HEK293 (cell line): Measurements from ENCODE around the gene GLTPD2.

Experiments used
- GLIS2 ChIP-seq: fragments of 450-650 bp; formaldehyde crosslinking; IDR thresholded peaks from 2 replicates; pipeline ENCODE4 v1.5.1; 2016; ENCODE audit warnings: missing biosample characterization, missing genetic modification characterization
- HOXA7 ChIP-seq: sonication (generic); formaldehyde crosslinking; IDR thresholded peaks from 2 replicates; pipeline ENCODE4 v1.8.1; 2022; ENCODE audit warnings: missing genetic modification reagents, borderline replicate concordance
- OSR2 ChIP-seq: fragments of 450-650 bp; formaldehyde crosslinking; IDR thresholded peaks from 2 replicates; pipeline ENCODE4 v1.5.1; 2016; ENCODE audit warnings: missing biosample characterization, missing genetic modification characterization
- SETDB1 ChIP-seq: IDR thresholded peaks from one replicate; pipeline ENCODE4 v1.6.1; 2017; ENCODE audit warnings: mild to moderate bottlenecking, low read length, moderate library complexity, mixed read lengths; ENCODE audit not compliant: insufficient read length
- ZEB2 ChIP-seq: fragments of 450-650 bp; formaldehyde crosslinking; IDR thresholded peaks from 2 replicates; pipeline ENCODE4 v1.5.1; 2016; ENCODE audit warnings: missing biosample characterization, missing genetic modification characterization
- ZFHX2 ChIP-seq: fragments of 450-650 bp; formaldehyde crosslinking; conservative IDR thresholded peaks from 2 replicates; pipeline ENCODE4 v1.5.1; 2016; ENCODE audit warnings: missing biosample characterization, missing genetic modification characterization
- ZFP69B ChIP-seq: fragments of 450-650 bp; formaldehyde crosslinking; IDR thresholded peaks from 2 replicates; pipeline ENCODE4 v1.5.1; 2016; ENCODE audit warnings: missing biosample characterization, missing genetic modification characterization
- ZNF140 ChIP-seq: fragments of 450-650 bp; formaldehyde crosslinking; IDR thresholded peaks from 2 replicates; pipeline ENCODE4 v1.5.1; 2016; ENCODE audit warnings: missing biosample characterization, missing genetic modification characterization
- ZNF146 ChIP-seq: fragments of 450-650 bp; formaldehyde crosslinking; IDR thresholded peaks from 2 replicates; pipeline ENCODE4 v1.5.1; 2016; ENCODE audit warnings: missing biosample characterization, missing genetic modification characterization
- ZNF155 ChIP-seq: fragments of 450-650 bp; formaldehyde crosslinking; IDR thresholded peaks from 2 replicates; pipeline ENCODE4 v1.5.1; 2016; ENCODE audit warnings: missing biosample characterization, missing genetic modification characterization
- ZNF202 ChIP-seq: fragments of 450-650 bp; formaldehyde crosslinking; IDR thresholded peaks from 2 replicates; pipeline ENCODE4 v1.5.1; 2016; ENCODE audit warnings: missing biosample characterization, missing genetic modification characterization, borderline replicate concordance
- ZNF366 ChIP-seq: fragments of 450-650 bp; formaldehyde crosslinking; conservative IDR thresholded peaks from 2 replicates; pipeline ENCODE4 v1.5.1; 2016; ENCODE audit warnings: missing biosample characterization, missing genetic modification characterization
- ZNF391 ChIP-seq: fragments of 450-650 bp; formaldehyde crosslinking; IDR thresholded peaks from 2 replicates; pipeline ENCODE4 v1.5.1; 2016; ENCODE audit warnings: low read depth, missing biosample characterization, missing genetic modification characterization, borderline replicate concordance
- ZNF548 ChIP-seq: fragments of 450-650 bp; formaldehyde crosslinking; IDR thresholded peaks from 2 replicates; pipeline ENCODE4 v1.5.1; 2016; ENCODE audit warnings: missing biosample characterization, missing genetic modification characterization
- ZNF600 ChIP-seq: fragments of 450-650 bp; formaldehyde crosslinking; IDR thresholded peaks from 2 replicates; pipeline ENCODE4 v1.5.1; 2016; ENCODE audit warnings: missing biosample characterization, missing genetic modification characterization
- ZNF610 ChIP-seq: fragments of 450-650 bp; formaldehyde crosslinking; IDR thresholded peaks from 2 replicates; pipeline ENCODE4 v1.5.1; 2016; ENCODE audit warnings: missing biosample characterization, missing genetic modification characterization, borderline replicate concordance
- ZNF76 ChIP-seq: fragments of 450-650 bp; formaldehyde crosslinking; IDR thresholded peaks from 2 replicates; pipeline ENCODE4; 2016; ENCODE audit warnings: low read depth, missing biosample characterization, missing genetic modification characterization, borderline replicate concordance
- ZNF792 ChIP-seq: fragments of 450-650 bp; formaldehyde crosslinking; IDR thresholded peaks from 2 replicates; pipeline ENCODE4 v1.5.1; 2016; ENCODE audit warnings: missing biosample characterization, missing genetic modification characterization
- ZSCAN30 ChIP-seq: fragments of 450-650 bp; IDR thresholded peaks from 2 replicates; pipeline ENCODE4 v1.5.1; 2018; ENCODE audit warnings: missing biosample characterization, mild to moderate bottlenecking, missing genetic modification characterization, moderate library complexity
- TF ChIP-seq, protein P1 (sequence below): fragments of 450-650 bp; formaldehyde crosslinking; IDR thresholded peaks from 2 replicates; pipeline ENCODE4 v1.5.1; 2017; ENCODE audit warnings: missing biosample characterization, missing genetic modification characterization
- TF ChIP-seq, protein P2 (sequence below): fragments of 450-650 bp; formaldehyde crosslinking; IDR thresholded peaks from 2 replicates; pipeline ENCODE4 v1.5.1; 2016; ENCODE audit warnings: missing biosample characterization, missing genetic modification characterization
- TF ChIP-seq, protein P3 (sequence below): fragments of 450-650 bp; formaldehyde crosslinking; IDR thresholded peaks from 2 replicates; pipeline ENCODE4 v1.5.1; 2016; ENCODE audit warnings: missing biosample characterization, missing genetic modification characterization, borderline replicate concordance
- TF ChIP-seq, protein P4 (sequence below): fragments of 450-650 bp; formaldehyde crosslinking; IDR thresholded peaks from 2 replicates; pipeline ENCODE4 v1.5.1; 2016; ENCODE audit warnings: missing biosample characterization, missing genetic modification characterization
- TF ChIP-seq, protein P5 (sequence below): fragments of 450-650 bp; formaldehyde crosslinking; conservative IDR thresholded peaks from 2 replicates; pipeline ENCODE4 v1.5.1; 2016; ENCODE audit warnings: low read depth, missing biosample characterization, missing genetic modification characterization
- TF ChIP-seq, protein P6 (sequence below): fragments of 450-650 bp; formaldehyde crosslinking; IDR thresholded peaks from 2 replicates; pipeline ENCODE4 v1.5.1; 2016; ENCODE audit warnings: missing biosample characterization, missing genetic modification characterization

Gene GLTPD2

DNA sequence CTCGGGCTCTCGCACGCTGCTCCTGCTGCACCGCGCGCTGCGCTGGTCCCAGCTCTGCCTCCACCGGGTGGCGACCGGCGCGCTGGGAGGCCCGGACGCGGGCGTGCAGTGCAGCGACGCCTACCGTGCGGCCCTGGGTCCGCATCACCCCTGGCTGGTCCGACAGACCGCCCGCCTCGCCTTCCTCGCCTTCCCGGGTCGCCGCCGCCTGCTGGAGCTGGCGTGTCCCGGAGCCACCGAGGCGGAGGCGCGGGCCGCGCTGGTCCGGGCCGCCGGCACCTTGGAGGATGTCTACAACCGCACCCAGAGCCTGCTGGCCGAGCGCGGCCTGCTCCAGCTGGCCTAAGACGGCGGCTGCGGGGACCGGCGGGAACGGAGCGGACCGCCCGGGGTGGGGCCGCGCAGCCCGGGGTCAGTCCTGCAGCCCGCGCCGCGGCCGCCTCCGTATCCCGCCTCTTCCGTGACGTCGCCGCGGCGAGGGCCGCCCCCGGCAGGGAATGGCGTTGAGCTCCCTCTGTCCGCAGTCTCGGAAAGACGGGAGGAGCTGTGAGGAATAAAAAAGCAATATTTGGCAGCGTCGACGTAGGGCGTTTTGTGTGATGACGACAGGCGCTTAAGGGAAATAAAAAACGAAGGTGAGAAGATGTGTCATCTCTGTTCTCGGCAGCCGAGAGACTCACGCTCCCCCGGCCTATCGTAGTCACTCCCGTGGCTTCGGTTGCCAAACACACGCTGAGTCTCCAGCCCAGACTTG lies 1.4 kb downstream of the GLTPD2 start (continued):
- TF ChIP-seq, protein P1, sequence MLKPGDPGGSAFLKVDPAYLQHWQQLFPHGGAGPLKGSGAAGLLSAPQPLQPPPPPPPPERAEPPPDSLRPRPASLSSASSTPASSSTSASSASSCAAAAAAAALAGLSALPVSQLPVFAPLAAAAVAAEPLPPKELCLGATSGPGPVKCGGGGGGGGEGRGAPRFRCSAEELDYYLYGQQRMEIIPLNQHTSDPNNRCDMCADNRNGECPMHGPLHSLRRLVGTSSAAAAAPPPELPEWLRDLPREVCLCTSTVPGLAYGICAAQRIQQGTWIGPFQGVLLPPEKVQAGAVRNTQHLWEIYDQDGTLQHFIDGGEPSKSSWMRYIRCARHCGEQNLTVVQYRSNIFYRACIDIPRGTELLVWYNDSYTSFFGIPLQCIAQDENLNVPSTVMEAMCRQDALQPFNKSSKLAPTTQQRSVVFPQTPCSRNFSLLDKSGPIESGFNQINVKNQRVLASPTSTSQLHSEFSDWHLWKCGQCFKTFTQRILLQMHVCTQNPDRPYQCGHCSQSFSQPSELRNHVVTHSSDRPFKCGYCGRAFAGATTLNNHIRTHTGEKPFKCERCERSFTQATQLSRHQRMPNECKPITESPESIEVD (tag by site-specific recombination) = no peak
- TF ChIP-seq ZNF140 (tag by site-specific recombination) (no peak), ZNF792 (tag by site-specific recombination) (no peak), SETDB1 (peak; percentile 16), GLIS2 (tag by site-specific recombination) (0 out of 2 replicates have a peak, but pooled peaks have one; percentile 77), ZNF366 (peak; percentile 96), ZNF146 (tag by site-specific recombination) (no peak), ZFHX2 (tag by site-specific recombination) (peak; percentile 42), ZSCAN30 (tag by site-specific recombination) (peak; percentile 93), ZFP69B (tag by site-specific recombination) (no peak; the same call in 1 of the 2 replicates), ZNF155 (tag by site-specific recombination) (no peak), HOXA7 (CRISPR knock-in tag) (no peak), ZNF391 (tag by site-specific recombination) (0 out of 2 replicates have a peak, but pooled peaks have one; percentile 27), ZNF600 (peak; percentile 76), OSR2 (no peak), ZNF202 (tag by site-specific recombination) (no peak), ZNF610 (tag by site-specific recombination) (0 out of 2 replicates have a peak, but pooled peaks have one; percentile 42), ZNF548 (tag by site-specific recombination) (no peak), ZEB2 (tag by site-specific recombination) (peak; percentile 79), ZNF76 (tag by site-specific recombination) (peak; percentile 78; the same call in 1 of the 2 replicates)
- TF ChIP-seq, protein P2, sequence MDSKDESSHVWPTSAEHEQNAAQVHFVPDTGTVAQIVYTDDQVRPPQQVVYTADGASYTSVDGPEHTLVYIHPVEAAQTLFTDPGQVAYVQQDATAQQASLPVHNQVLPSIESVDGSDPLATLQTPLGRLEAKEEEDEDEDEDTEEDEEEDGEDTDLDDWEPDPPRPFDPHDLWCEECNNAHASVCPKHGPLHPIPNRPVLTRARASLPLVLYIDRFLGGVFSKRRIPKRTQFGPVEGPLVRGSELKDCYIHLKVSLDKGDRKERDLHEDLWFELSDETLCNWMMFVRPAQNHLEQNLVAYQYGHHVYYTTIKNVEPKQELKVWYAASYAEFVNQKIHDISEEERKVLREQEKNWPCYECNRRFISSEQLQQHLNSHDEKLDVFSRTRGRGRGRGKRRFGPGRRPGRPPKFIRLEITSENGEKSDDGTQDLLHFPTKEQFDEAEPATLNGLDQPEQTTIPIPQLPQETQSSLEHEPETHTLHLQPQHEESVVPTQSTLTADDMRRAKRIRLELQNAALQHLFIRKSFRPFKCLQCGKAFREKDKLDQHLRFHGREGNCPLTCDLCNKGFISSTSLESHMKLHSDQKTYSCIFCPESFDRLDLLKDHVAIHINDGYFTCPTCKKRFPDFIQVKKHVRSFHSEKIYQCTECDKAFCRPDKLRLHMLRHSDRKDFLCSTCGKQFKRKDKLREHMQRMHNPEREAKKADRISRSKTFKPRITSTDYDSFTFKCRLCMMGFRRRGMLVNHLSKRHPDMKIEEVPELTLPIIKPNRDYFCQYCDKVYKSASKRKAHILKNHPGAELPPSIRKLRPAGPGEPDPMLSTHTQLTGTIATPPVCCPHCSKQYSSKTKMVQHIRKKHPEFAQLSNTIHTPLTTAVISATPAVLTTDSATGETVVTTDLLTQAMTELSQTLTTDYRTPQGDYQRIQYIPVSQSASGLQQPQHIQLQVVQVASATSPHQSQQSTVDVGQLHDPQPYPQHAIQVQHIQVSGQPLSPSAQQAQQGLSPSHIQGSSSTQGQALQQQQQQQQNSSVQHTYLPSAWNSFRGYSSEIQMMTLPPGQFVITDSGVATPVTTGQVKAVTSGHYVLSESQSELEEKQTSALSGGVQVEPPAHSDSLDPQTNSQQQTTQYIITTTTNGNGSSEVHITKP (tag by site-specific recombination) = peak; percentile 81
- TF ChIP-seq, protein P3, sequence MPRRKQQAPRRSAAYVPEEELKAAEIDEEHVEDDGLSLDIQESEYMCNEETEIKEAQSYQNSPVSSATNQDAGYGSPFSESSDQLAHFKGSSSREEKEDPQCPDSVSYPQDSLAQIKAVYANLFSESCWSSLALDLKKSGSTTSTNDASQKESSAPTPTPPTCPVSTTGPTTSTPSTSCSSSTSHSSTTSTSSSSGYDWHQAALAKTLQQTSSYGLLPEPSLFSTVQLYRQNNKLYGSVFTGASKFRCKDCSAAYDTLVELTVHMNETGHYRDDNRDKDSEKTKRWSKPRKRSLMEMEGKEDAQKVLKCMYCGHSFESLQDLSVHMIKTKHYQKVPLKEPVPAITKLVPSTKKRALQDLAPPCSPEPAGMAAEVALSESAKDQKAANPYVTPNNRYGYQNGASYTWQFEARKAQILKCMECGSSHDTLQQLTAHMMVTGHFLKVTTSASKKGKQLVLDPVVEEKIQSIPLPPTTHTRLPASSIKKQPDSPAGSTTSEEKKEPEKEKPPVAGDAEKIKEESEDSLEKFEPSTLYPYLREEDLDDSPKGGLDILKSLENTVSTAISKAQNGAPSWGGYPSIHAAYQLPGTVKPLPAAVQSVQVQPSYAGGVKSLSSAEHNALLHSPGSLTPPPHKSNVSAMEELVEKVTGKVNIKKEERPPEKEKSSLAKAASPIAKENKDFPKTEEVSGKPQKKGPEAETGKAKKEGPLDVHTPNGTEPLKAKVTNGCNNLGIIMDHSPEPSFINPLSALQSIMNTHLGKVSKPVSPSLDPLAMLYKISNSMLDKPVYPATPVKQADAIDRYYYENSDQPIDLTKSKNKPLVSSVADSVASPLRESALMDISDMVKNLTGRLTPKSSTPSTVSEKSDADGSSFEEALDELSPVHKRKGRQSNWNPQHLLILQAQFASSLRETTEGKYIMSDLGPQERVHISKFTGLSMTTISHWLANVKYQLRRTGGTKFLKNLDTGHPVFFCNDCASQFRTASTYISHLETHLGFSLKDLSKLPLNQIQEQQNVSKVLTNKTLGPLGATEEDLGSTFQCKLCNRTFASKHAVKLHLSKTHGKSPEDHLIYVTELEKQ (tag by site-specific recombination) = peak; percentile 17; the same call in 1 of the 2 replicates
- TF ChIP-seq, protein P4, sequence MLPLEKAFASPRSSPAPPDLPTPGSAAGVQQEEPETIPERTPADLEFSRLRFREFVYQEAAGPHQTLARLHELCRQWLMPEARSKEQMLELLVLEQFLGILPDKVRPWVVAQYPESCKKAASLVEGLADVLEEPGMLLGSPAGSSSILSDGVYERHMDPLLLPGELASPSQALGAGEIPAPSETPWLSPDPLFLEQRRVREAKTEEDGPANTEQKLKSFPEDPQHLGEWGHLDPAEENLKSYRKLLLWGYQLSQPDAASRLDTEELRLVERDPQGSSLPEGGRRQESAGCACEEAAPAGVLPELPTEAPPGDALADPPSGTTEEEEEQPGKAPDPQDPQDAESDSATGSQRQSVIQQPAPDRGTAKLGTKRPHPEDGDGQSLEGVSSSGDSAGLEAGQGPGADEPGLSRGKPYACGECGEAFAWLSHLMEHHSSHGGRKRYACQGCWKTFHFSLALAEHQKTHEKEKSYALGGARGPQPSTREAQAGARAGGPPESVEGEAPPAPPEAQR (tag by site-specific recombination) = 0 out of 2 replicates have a peak, but pooled peaks have one; percentile 12
- TF ChIP-seq, protein P5, sequence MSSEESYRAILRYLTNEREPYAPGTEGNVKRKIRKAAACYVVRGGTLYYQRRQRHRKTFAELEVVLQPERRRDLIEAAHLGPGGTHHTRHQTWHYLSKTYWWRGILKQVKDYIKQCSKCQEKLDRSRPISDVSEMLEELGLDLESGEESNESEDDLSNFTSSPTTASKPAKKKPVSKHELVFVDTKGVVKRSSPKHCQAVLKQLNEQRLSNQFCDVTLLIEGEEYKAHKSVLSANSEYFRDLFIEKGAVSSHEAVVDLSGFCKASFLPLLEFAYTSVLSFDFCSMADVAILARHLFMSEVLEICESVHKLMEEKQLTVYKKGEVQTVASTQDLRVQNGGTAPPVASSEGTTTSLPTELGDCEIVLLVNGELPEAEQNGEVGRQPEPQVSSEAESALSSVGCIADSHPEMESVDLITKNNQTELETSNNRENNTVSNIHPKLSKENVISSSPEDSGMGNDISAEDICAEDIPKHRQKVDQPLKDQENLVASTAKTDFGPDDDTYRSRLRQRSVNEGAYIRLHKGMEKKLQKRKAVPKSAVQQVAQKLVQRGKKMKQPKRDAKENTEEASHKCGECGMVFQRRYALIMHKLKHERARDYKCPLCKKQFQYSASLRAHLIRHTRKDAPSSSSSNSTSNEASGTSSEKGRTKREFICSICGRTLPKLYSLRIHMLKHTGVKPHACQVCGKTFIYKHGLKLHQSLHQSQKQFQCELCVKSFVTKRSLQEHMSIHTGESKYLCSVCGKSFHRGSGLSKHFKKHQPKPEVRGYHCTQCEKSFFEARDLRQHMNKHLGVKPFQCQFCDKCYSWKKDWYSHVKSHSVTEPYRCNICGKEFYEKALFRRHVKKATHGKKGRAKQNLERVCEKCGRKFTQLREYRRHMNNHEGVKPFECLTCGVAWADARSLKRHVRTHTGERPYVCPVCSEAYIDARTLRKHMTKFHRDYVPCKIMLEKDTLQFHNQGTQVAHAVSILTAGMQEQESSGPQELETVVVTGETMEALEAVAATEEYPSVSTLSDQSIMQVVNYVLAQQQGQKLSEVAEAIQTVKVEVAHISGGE (tag by site-specific recombination) = peak; percentile 57; the same call in 1 of the 2 replicates
- TF ChIP-seq, protein P6, sequence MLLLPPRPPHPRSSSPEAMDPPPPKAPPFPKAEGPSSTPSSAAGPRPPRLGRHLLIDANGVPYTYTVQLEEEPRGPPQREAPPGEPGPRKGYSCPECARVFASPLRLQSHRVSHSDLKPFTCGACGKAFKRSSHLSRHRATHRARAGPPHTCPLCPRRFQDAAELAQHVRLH (tag by site-specific recombination) = no peak
